Mesenchymal stem cell (in vitro differentiated cells and primary cell): ENCODE measurements around the gene NUP42.

Experiments used
- DNase-seq: peaks from one replicate; pipeline ENCODE4 v3.0.0-alpha.2; 2013
- H2AFZ ChIP-seq: one replicate; pipeline ENCODE4 v1.6.1; 2013; ENCODE audit warnings: low read depth, mild to moderate bottlenecking, control low read depth, inconsistent platforms, low read length, moderate library complexity
- H2AK5ac ChIP-seq: 2 replicates; pipeline ENCODE4 v1.6.1; 2013; ENCODE audit warnings: low read length, moderate library complexity, mild to moderate bottlenecking, inconsistent platforms; ENCODE audit not compliant: severe bottlenecking
- H2BK120ac ChIP-seq: one replicate; pipeline ENCODE4 v1.6.1; 2013; ENCODE audit warnings: low read depth, mild to moderate bottlenecking, inconsistent platforms, low read length, moderate library complexity
- H2BK12ac ChIP-seq, 2 experiments: one replicate each; pipeline ENCODE4 v1.6.1; 2013; ENCODE audit warnings: inconsistent platforms in 2 of 2, low read length in 2 of 2, mild to moderate bottlenecking in 2 of 2, moderate library complexity in 2 of 2, control low read depth in 1 of 2
- H2BK15ac ChIP-seq: one replicate; pipeline ENCODE4 v1.6.1; 2013; ENCODE audit warnings: mild to moderate bottlenecking, low read depth, inconsistent platforms; ENCODE audit not compliant: poor library complexity, severe bottlenecking
- H2BK5ac ChIP-seq: 2 replicates; pipeline ENCODE4 v1.6.1; 2013; ENCODE audit warnings: low read depth, mild to moderate bottlenecking, low read length, control low read depth, inconsistent platforms; ENCODE audit not compliant: poor library complexity, severe bottlenecking
- H3K14ac ChIP-seq, 2 experiments: one replicate each; pipeline ENCODE4 v1.6.1; 2013; ENCODE audit warnings: inconsistent platforms in 2 of 2, low read length in 2 of 2, control low read depth in 1 of 2, mild to moderate bottlenecking in 1 of 2, moderate library complexity in 1 of 2
- H3K18ac ChIP-seq, 2 experiments: one replicate each; pipeline ENCODE4 v1.6.1; 2013; ENCODE audit warnings: inconsistent platforms in 2 of 2, low read length in 2 of 2, control low read depth in 1 of 2, low read depth in 1 of 2, mild to moderate bottlenecking in 1 of 2
- H3K23ac ChIP-seq, 2 experiments: one replicate each; pipeline ENCODE4 v1.6.1; 2013; ENCODE audit warnings: inconsistent platforms in 2 of 2, low read length in 2 of 2, mild to moderate bottlenecking in 2 of 2, moderate library complexity in 2 of 2, control low read depth in 1 of 2
- H3K27ac ChIP-seq: 2 replicates; pipeline ENCODE4 v1.5.1; 2013; ENCODE audit warnings: mild to moderate bottlenecking, moderate library complexity, low read length, control low read depth, inconsistent platforms; ENCODE audit not compliant: poor library complexity, severe bottlenecking
- H3K27me3 ChIP-seq, 2 experiments: 2 replicates each; pipeline versions ENCODE4 v1.6.1 to v1.7.0; 2013; ENCODE audit warnings: low read length in 2 of 2, mild to moderate bottlenecking in 2 of 2, moderate library complexity in 2 of 2, control low read depth in 1 of 2, inconsistent platforms in 1 of 2; ENCODE audit not compliant: control insufficient read depth in 1 of 2, insufficient read depth in 1 of 2
- H3K36me3 ChIP-seq, 2 experiments: 2 replicates each; pipeline versions ENCODE4 v1.6.1 to v1.7.0; 2013; ENCODE audit warnings: low read length in 2 of 2, control low read depth in 1 of 2, inconsistent platforms in 1 of 2, low read depth in 1 of 2, mild to moderate bottlenecking in 1 of 2; ENCODE audit not compliant: insufficient read depth in 2 of 2, control insufficient read depth in 1 of 2
- H3K4ac ChIP-seq, 2 experiments: one replicate each; pipeline ENCODE4 v1.6.1; 2013; ENCODE audit warnings: inconsistent platforms in 2 of 2, low read length in 2 of 2, mild to moderate bottlenecking in 2 of 2, moderate library complexity in 2 of 2, control low read depth in 1 of 2, low read depth in 1 of 2
- H3K4me1 ChIP-seq: 2 replicates; pipeline ENCODE4 v1.6.1; 2013; ENCODE audit warnings: low read depth, low read length, control low read depth; ENCODE audit not compliant: control insufficient read depth, insufficient read depth
- H3K4me2 ChIP-seq: 2 replicates; pipeline ENCODE4 v1.6.1; 2013; ENCODE audit warnings: low read length, mild to moderate bottlenecking, inconsistent platforms; ENCODE audit not compliant: poor library complexity, severe bottlenecking
- H3K4me3 ChIP-seq, 2 experiments: 2 replicates each; pipeline versions ENCODE4 v1.5.1 to v1.7.0; 2013; ENCODE audit warnings: low read length in 2 of 2, mild to moderate bottlenecking in 2 of 2, control low read depth in 1 of 2, low read depth in 1 of 2; ENCODE audit not compliant: insufficient read depth in 1 of 2
- H3K79me1 ChIP-seq: replicated peaks from 2 replicates; pipeline ENCODE4 v1.6.1; 2013; ENCODE audit warnings: mild to moderate bottlenecking, control low read depth, low read length, inconsistent platforms; ENCODE audit not compliant: poor library complexity, severe bottlenecking
- H3K9ac ChIP-seq: 2 replicates; pipeline ENCODE4 v1.7.0; 2013; ENCODE audit warnings: mild to moderate bottlenecking, low read length, moderate library complexity
- H3K9me3 ChIP-seq: 2 replicates; pipeline ENCODE4 v1.7.0; 2013; ENCODE audit warnings: mild to moderate bottlenecking, low read length; ENCODE audit not compliant: control insufficient read depth
- H4K8ac ChIP-seq: one replicate; pipeline ENCODE4 v1.6.1; 2013; ENCODE audit warnings: inconsistent platforms, mild to moderate bottlenecking, low read length, moderate library complexity
- H4K91ac ChIP-seq: one replicate; pipeline ENCODE4 v1.6.1; 2013; ENCODE audit warnings: mild to moderate bottlenecking, low read length, inconsistent platforms
- WGBS: methylation state at CpG from one replicate; pipeline ENCODE4 v1.1.7; 2013; ENCODE audit warnings: mixed read lengths; 5-methylcytosine and 5-hydroxymethylcytosine counted together

NUP42 gene

GRCh38 chr7:23165316-23165715 lies 16.5 kb upstream of the NUP42 start:
- no peak overlapping the region for H4K8ac ChIP-seq
- H2BK12ac ChIP-seq, result no peak overlapping the region
- H3K9me3 ChIP-seq, result no peaks in the 10 kb centered on the region
- H3K36me3 ChIP-seq, result peaks cover 2 to 31% of the 10 kb centered on the region in 2 experiments
- no peak overlapping the region for H3K18ac ChIP-seq
- H2AK5ac ChIP-seq, result no peak overlapping the region
- no peaks in the 10 kb centered on the region for H3K4me1 ChIP-seq
- H3K4me3 ChIP-seq, result no peak overlapping the region
- no peak overlapping the region for H2BK5ac ChIP-seq
- no peak overlapping the region for H3K27ac ChIP-seq
- no CpG with 5 or more reads among the region's 1 CpG for WGBS
- H3K27me3 ChIP-seq, result no peaks in the 10 kb centered on the region
- no peak overlapping the region for H3K9ac ChIP-seq
- no peak overlapping the region for H3K23ac ChIP-seq
- H4K91ac ChIP-seq, result no peak overlapping the region
- no peak overlapping the region for H2BK15ac ChIP-seq
- DNase-seq, result no peak
- no peak overlapping the region for H2BK120ac ChIP-seq
- no peak overlapping the region for H3K14ac ChIP-seq
- no peak overlapping the region for H3K4ac ChIP-seq
- H3K4me2 ChIP-seq, result no peak overlapping the region
- H3K79me1 ChIP-seq, result no peaks in the 10 kb centered on the region
- H2AFZ ChIP-seq, result no peak overlapping the region

GRCh38 chr7:23167691-23168090 lies 14.2 kb upstream of the NUP42 start:
- H3K27ac ChIP-seq, result no peak overlapping the region
- H3K9ac ChIP-seq, result no peak overlapping the region
- no peak overlapping the region for H3K18ac ChIP-seq
- H3K9me3 ChIP-seq, result no peaks in the 10 kb centered on the region
- no peak overlapping the region for H3K4ac ChIP-seq
- H4K8ac ChIP-seq, result no peak overlapping the region
- no peak overlapping the region for H2BK12ac ChIP-seq
- 95% methylated on average over 2 of the region's 5 CpGs for WGBS
- no peak overlapping the region for H3K4me2 ChIP-seq
- DNase-seq, result no peak
- H3K14ac ChIP-seq, result no peak overlapping the region
- no peak overlapping the region for H2AFZ ChIP-seq
- no peak overlapping the region for H2BK15ac ChIP-seq
- no peak overlapping the region for H4K91ac ChIP-seq
- H3K4me1 ChIP-seq, result no peaks in the 10 kb centered on the region
- H2BK5ac ChIP-seq, result no peak overlapping the region
- no peaks in the 10 kb centered on the region for H3K27me3 ChIP-seq
- H2AK5ac ChIP-seq, result no peak overlapping the region
- no peak overlapping the region for H2BK120ac ChIP-seq
- H3K36me3 ChIP-seq, result peaks cover 2 to 24% of the 10 kb centered on the region in 2 experiments
- H3K23ac ChIP-seq, result no peak overlapping the region
- H3K79me1 ChIP-seq, result no peaks in the 10 kb centered on the region
- no peak overlapping the region for H3K4me3 ChIP-seq

- Histone ChIP-seq H3K4me1 (no peaks in the 10 kb centered on the region), H3K14ac (no peak overlapping the region), H3K4me2 (no peak overlapping the region), H3K4ac (no peak overlapping the region), H2BK5ac (no peak overlapping the region), H3K9ac (no peak overlapping the region), H4K8ac (no peak overlapping the region), H3K18ac (no peak overlapping the region), H3K27ac (no peak overlapping the region), H3K27me3 (no peaks in the 10 kb centered on the region), H3K9me3 (no peaks in the 10 kb centered on the region), H2AK5ac (no peak overlapping the region), H3K4me3 (no peak overlapping the region), H2BK120ac (no peak overlapping the region), H2AFZ (no peak overlapping the region), H3K23ac (no peak overlapping the region), H3K36me3 (peaks cover 2 to 24% of the 10 kb centered on the region in 2 experiments), H2BK12ac (no peak overlapping the region), H2BK15ac (no peak overlapping the region), H3K79me1 (no peaks in the 10 kb centered on the region), H4K91ac (no peak overlapping the region)
- no peak for DNase-seq
- WGBS, result 86% methylated on average over 7 of the region's 8 CpGs
Measured at GRCh38 chr7:23168111-23168885, 13.6 kb upstream of the NUP42 start.

GRCh38 chr7:23175938-23176337 lies 5.9 kb upstream of the NUP42 start:
- H3K4me1 ChIP-seq, result no peaks in the 10 kb centered on the region
- no peak overlapping the region for H2AK5ac ChIP-seq
- peaks cover 0 to 11% of the 10 kb centered on the region in 2 experiments for H3K36me3 ChIP-seq
- no peaks in the 10 kb centered on the region for H3K27me3 ChIP-seq
- no peak overlapping the region for H3K18ac ChIP-seq
- no peak for DNase-seq
- no peak overlapping the region for H2BK120ac ChIP-seq
- H3K4me2 ChIP-seq, result no peak overlapping the region
- H4K91ac ChIP-seq, result no peak overlapping the region
- H2BK15ac ChIP-seq, result no peak overlapping the region
- H3K4me3 ChIP-seq, result no peak overlapping the region
- no peak overlapping the region for H2BK5ac ChIP-seq
- H3K79me1 ChIP-seq, result no peaks in the 10 kb centered on the region
- no peak overlapping the region for H3K27ac ChIP-seq
- H3K9me3 ChIP-seq, result no peaks in the 10 kb centered on the region
- no peak overlapping the region for H2BK12ac ChIP-seq
- 87% methylated on average over 2 of the region's 2 CpGs for WGBS
- no peak overlapping the region for H2AFZ ChIP-seq
- H3K23ac ChIP-seq, result no peak overlapping the region
- no peak overlapping the region for H3K9ac ChIP-seq
- H3K14ac ChIP-seq, result no peak overlapping the region
- no peak overlapping the region for H4K8ac ChIP-seq
- H3K4ac ChIP-seq, result no peak overlapping the region
